Keratinocyte (primary cell): ENCODE measurements around the gene MGLL. TPM values are rescaled to one million over a fixed set of nuclear protein-coding genes. Genes with fewer than 3 reads are reported as not detected.

Experiments used
- DNase-seq: peaks from one replicate; pipeline ENCODE4 v3.0.0-alpha.2; 2011; ENCODE audit warnings: low read depth, missing footprints, low spot score
- FAIRE-seq: peaks from 2 replicates; lab custom pipeline; 2011; peaks lifted over from hg19 to GRCh38; lab: Jason Lieb, UNC
- H2AFZ ChIP-seq: 2 replicates; pipeline ENCODE4 v1.6.0; 2012; ENCODE audit warnings: low read length, control low read depth, inconsistent platforms; ENCODE audit not compliant: control insufficient read depth
- H3K27ac ChIP-seq: 2 replicates; pipeline ENCODE4 v1.5.1; 2011; ENCODE audit warnings: low read length; ENCODE audit not compliant: control insufficient read depth, insufficient read depth
- H3K27me3 ChIP-seq: 3 replicates; pipeline ENCODE4 v1.6.0; 2011; ENCODE audit warnings: low read length; ENCODE audit not compliant: control insufficient read depth, insufficient read depth; ENCODE audit errors: extremely low read depth
- H3K36me3 ChIP-seq, 2 experiments: 2 replicates in 1 of 2; 3 replicates in 1 of 2; pipeline ENCODE4 v1.5.1; 2011; ENCODE audit warnings: low read length in 2 of 2, mild to moderate bottlenecking in 1 of 2; ENCODE audit not compliant: control insufficient read depth in 2 of 2, insufficient read depth in 2 of 2; ENCODE audit errors: extremely low read depth in 1 of 2
- H3K4me1 ChIP-seq: 3 replicates; pipeline ENCODE4 v1.5.1; 2011; ENCODE audit warnings: low read length; ENCODE audit not compliant: control insufficient read depth, insufficient read depth; ENCODE audit errors: extremely low read depth
- H3K4me2 ChIP-seq: 3 replicates; pipeline ENCODE4 v1.6.0; 2011; ENCODE audit warnings: low read depth, low read length; ENCODE audit not compliant: control insufficient read depth, insufficient read depth; ENCODE audit errors: extremely low read depth
- H3K4me3 ChIP-seq, 3 experiments: fragments of 200-600 bp in 1 of 3; sonication (generic) in 1 of 3; 2 replicates in 2 of 3; 3 replicates in 1 of 3; pipeline ENCODE4 v1.5.1; 2011 to 2016; ENCODE audit warnings: low read length in 3 of 3, mild to moderate bottlenecking in 3 of 3, control low read depth in 2 of 3, inconsistent platforms in 1 of 3, low read depth in 1 of 3, mixed read lengths in 1 of 3, mixed run types in 1 of 3, moderate library complexity in 1 of 3; ENCODE audit not compliant: control insufficient read depth in 2 of 3, insufficient read depth in 2 of 3; ENCODE audit errors: extremely low read depth in 1 of 3
- H3K79me2 ChIP-seq: 2 replicates; pipeline ENCODE4 v1.6.0; 2012; ENCODE audit warnings: low read length; ENCODE audit not compliant: control insufficient read depth, insufficient read depth
- H3K9ac ChIP-seq: 3 replicates; pipeline ENCODE4 v1.6.0; 2011; ENCODE audit warnings: low read length; ENCODE audit not compliant: control insufficient read depth, insufficient read depth; ENCODE audit errors: extremely low read depth
- H3K9me1 ChIP-seq: 3 replicates; pipeline ENCODE4 v1.6.0; 2011; ENCODE audit warnings: low read length; ENCODE audit not compliant: control insufficient read depth, insufficient read depth; ENCODE audit errors: extremely low read depth
- H3K9me3 ChIP-seq: 2 replicates; pipeline ENCODE4 v1.5.1; 2012; ENCODE audit warnings: low read depth, low read length; ENCODE audit not compliant: control insufficient read depth
- H4K20me1 ChIP-seq: 3 replicates; pipeline ENCODE4 v1.6.0; 2011; ENCODE audit warnings: low read length; ENCODE audit not compliant: control insufficient read depth, insufficient read depth; ENCODE audit errors: extremely low read depth
- CTCF ChIP-seq, 3 experiments: IDR thresholded peaks in 1 of 3; conservative IDR thresholded peaks in 1 of 3; optimal IDR thresholded peaks in 1 of 3; 2 replicates in 2 of 3; 3 replicates in 1 of 3; pipeline versions ENCODE3 to v1.5.1; 2011; ENCODE audit warnings: low read length in 3 of 3, mild to moderate bottlenecking in 3 of 3, moderate library complexity in 2 of 3, control low read depth in 1 of 3, inconsistent platforms in 1 of 3; ENCODE audit not compliant: insufficient read depth in 2 of 3; ENCODE audit errors: extremely low read depth in 1 of 3
- EZH2 ChIP-seq: IDR thresholded peaks from one replicate; pipeline ENCODE4 v1.6.1; 2012; ENCODE audit warnings: inconsistent platforms, mild to moderate bottlenecking, low read length, moderate library complexity
- dilution Hi-C: fragments of 300-500 bp; cut with MboI; formaldehyde crosslinking; loops from one replicate; pipeline ENCODE4 v1.7.0; 2020; ENCODE audit warnings: low sequenced_read_pairs; ENCODE audit not compliant: extremely low pct_ligation_motif_present
- polyA plus RNA-seq, 5 experiments: library from polyadenylated mRNA; depleted of rRNA in 3 of 5; stranded (reverse) in 3 of 5; stranded (forward) in 1 of 5; unstranded in 1 of 5; fragments of >200 nt; gene quantifications; 1 replicate in 1 of 5; 2 replicates in 3 of 5; 3 replicates in 1 of 5; pipeline versions ENCODE4 v1.2.1 to v1.2.3, GENCODE V29; 2011 to 2012; ENCODE audit warnings: missing spikeins in 2 of 5, low read depth in 1 of 5, low replicate concordance in 1 of 5

The MGLL gene
- polyA plus RNA-seq, 1 donor (not counting 4 experiments of a cell fraction or from before 2014, with no cell fraction given) = 17.8 TPM

GRCh38 chr3:127760791-127761440 lies 61.4 kb downstream of the MGLL start:
- H3K4me1 ChIP-seq = no peaks in the 10 kb centered on the region
- H3K9ac ChIP-seq = no peak overlapping the region
- FAIRE-seq (no peak), DNase-seq (no peak)
- H3K36me3 ChIP-seq = peaks cover 0 to 2% of the 10 kb centered on the region in 2 experiments
- no peaks in the 10 kb centered on the region for H4K20me1 ChIP-seq
- H3K9me1 ChIP-seq = no peaks in the 10 kb centered on the region
- no peak overlapping the region for H3K4me3 ChIP-seq
- H3K4me2 ChIP-seq = no peak overlapping the region
- H3K27ac ChIP-seq = no peak overlapping the region
- TF ChIP-seq CTCF (optimal IDR thresholded peaks at IDR 0.05 in 1 of 3, IDR thresholded peaks at IDR 0.05 in 1 of 3, conservative IDR thresholded peaks at IDR 0.05 in 1 of 3; ENCODE audit: extremely low read depth in 1 of 3, insufficient read depth in 2 of 3, low read length in 3 of 3) = no peak
- dilution Hi-C loops = no loop called here
- no peaks in the 10 kb centered on the region for H3K79me2 ChIP-seq
- no peaks in the 10 kb centered on the region for H3K9me3 ChIP-seq
- no peaks in the 10 kb centered on the region for H3K27me3 ChIP-seq
- no peak overlapping the region for H2AFZ ChIP-seq

GRCh38 chr3:127760361-127760760 lies 62.0 kb downstream of the MGLL start:
- Histone ChIP-seq H3K4me1 (no peaks in the 10 kb centered on the region), H3K4me2 (no peak overlapping the region), H3K79me2 (no peaks in the 10 kb centered on the region), H3K4me3 (no peak overlapping the region), H2AFZ (no peak overlapping the region), H3K36me3 (peaks cover 0 to 2% of the 10 kb centered on the region in 2 experiments), H3K27me3 (no peaks in the 10 kb centered on the region), H3K9me1 (no peaks in the 10 kb centered on the region), H4K20me1 (no peaks in the 10 kb centered on the region), H3K9me3 (no peaks in the 10 kb centered on the region), H3K27ac (no peak overlapping the region), H3K9ac (no peak overlapping the region)
- FAIRE-seq (no peak), DNase-seq (no peak)
- no peak for TF ChIP-seq CTCF (optimal IDR thresholded peaks at IDR 0.05 in 1 of 3, IDR thresholded peaks at IDR 0.05 in 1 of 3, conservative IDR thresholded peaks at IDR 0.05 in 1 of 3; ENCODE audit: extremely low read depth in 1 of 3, insufficient read depth in 2 of 3, low read length in 3 of 3)
- TF ChIP-seq EZH2 = no peak
- dilution Hi-C loops = no loop called here
